Natural killer cell (primary cell): ENCODE data around the gene EMC10. TPM values are rescaled to one million over a fixed set of nuclear protein-coding genes. Genes with fewer than 3 reads are reported as not detected.

Source experiments
- ATAC-seq, 3 donors: fragments of 150-1000 bp in 2 of 3; fragments of 200-7000 bp in 1 of 3; cut with Tn5 transposase; 1 replicate in 1 of 3; 2 replicates in 2 of 3; pipeline ENCODE4 v1.10.0; 2021; ENCODE audit warnings: mild to moderate bottlenecking in 2 of 3, moderate library complexity in 2 of 3
- DNase-seq, 2 donors: peaks; one replicate each; pipeline versions ENCODE4 v3.0.0 to v3.0.0-alpha.2; 2013 to 2021; ENCODE audit warnings: mixed read lengths in 1 of 2
- H3K27ac ChIP-seq: one replicate; pipeline ENCODE4 v1.5.1; 2013; ENCODE audit warnings: mild to moderate bottlenecking, low read length
- H3K27me3 ChIP-seq: one replicate; pipeline ENCODE4 v1.6.1; 2013; ENCODE audit warnings: low read length; ENCODE audit not compliant: control insufficient read depth, insufficient read depth
- H3K36me3 ChIP-seq: one replicate; pipeline ENCODE4 v1.6.1; 2013; ENCODE audit warnings: low read length; ENCODE audit not compliant: control insufficient read depth, insufficient read depth
- H3K4me1 ChIP-seq: one replicate; pipeline ENCODE4 v1.6.1; 2013; ENCODE audit warnings: low read length; ENCODE audit not compliant: control insufficient read depth, insufficient read depth
- H3K4me3 ChIP-seq: one replicate; pipeline ENCODE4 v1.5.1; 2013; ENCODE audit warnings: low read length
- H3K9me3 ChIP-seq: one replicate; pipeline ENCODE4 v1.6.1; 2013; ENCODE audit warnings: low read length; ENCODE audit not compliant: control insufficient read depth, insufficient read depth
- H3K27ac Mint-ChIP-seq, 2 donors: one replicate each; pipeline ENCODE4 v1.8.0; 2022; ENCODE audit warnings: mild to moderate bottlenecking in 2 of 2, mixed read lengths in 2 of 2, moderate library complexity in 1 of 2
- H3K27me3 Mint-ChIP-seq, 2 donors: one replicate each; pipeline ENCODE4 v1.8.0; 2022; ENCODE audit warnings: low read depth in 2 of 2, mixed read lengths in 2 of 2
- H3K36me3 Mint-ChIP-seq: one replicate; pipeline ENCODE4 v1.8.0; 2022; ENCODE audit warnings: mixed read lengths
- H3K4me1 Mint-ChIP-seq, 2 donors: one replicate each; pipeline ENCODE4 v1.8.0; 2022; ENCODE audit warnings: mixed read lengths in 2 of 2
- H3K4me3 Mint-ChIP-seq: one replicate; pipeline ENCODE4 v1.8.0; 2022; ENCODE audit warnings: mild to moderate bottlenecking, moderate library complexity, mixed read lengths
- H3K9me3 Mint-ChIP-seq, 2 donors: one replicate each; pipeline ENCODE4 v1.8.0; 2022; ENCODE audit warnings: mixed read lengths in 2 of 2
- CTCF ChIP-seq: fragments of 200-600 bp; IDR thresholded peaks from one replicate; pipeline ENCODE4 v1.8.0; 2022; ENCODE audit warnings: antibody characterized with exemption
- WGBS: methylation state at CpG from one replicate; pipeline ENCODE4 v1.1.7; 2013; ENCODE audit warnings: missing lambda C conversion rate; ENCODE audit not compliant: insufficient coverage; 5-methylcytosine and 5-hydroxymethylcytosine counted together
- intact Hi-C: fragments of 100-400 bp; cut with micrococcal nuclease; formaldehyde crosslinking; loops from one replicate; pipeline ENCODE4 v1.14.2; 2022
- total RNA-seq, 4 donors: library from RNA; stranded (reverse); fragments of 120-200 nt in 1 of 4; gene quantifications; one replicate each; pipeline versions ENCODE4 v1.2.3 to v1.2.4, GENCODE V29; 2013 to 2022

Gene EMC10
- total RNA-seq, 3 donors from 2014 or later (not counting 1 experiment from before 2014, with no cell fraction given), result 79.5 to 85.1 (median 80.1) TPM

GRCh38 chr19:50428772-50429463 is 47.4 kb upstream of the EMC10 start:
- peaks cover 36% of the 10 kb centered on the region for H3K4me1 ChIP-seq
- no peak overlapping the region for H3K27ac Mint-ChIP-seq
- H3K27ac ChIP-seq, result peak overlapping the region; percentile 71
- no peak for TF ChIP-seq CTCF
- no peaks in the 10 kb centered on the region for H3K9me3 Mint-ChIP-seq
- H3K4me3 ChIP-seq, result no peak overlapping the region
- no peaks in the 10 kb centered on the region for H3K36me3 ChIP-seq
- H3K27me3 ChIP-seq, result peaks cover 11% of the 10 kb centered on the region
- H3K9me3 ChIP-seq, result no peaks in the 10 kb centered on the region
- peaks cover 9 to 22% of the 10 kb centered on the region in 2 donors for H3K4me1 Mint-ChIP-seq
- intact Hi-C loops, result no loop called here
- H3K4me3 Mint-ChIP-seq, result no peak overlapping the region
- H3K36me3 Mint-ChIP-seq, result no peaks in the 10 kb centered on the region
- peaks cover 1 to 16% of the 10 kb centered on the region in 2 donors for H3K27me3 Mint-ChIP-seq
- DNase-seq, result no peak
- WGBS, result 92% methylated on average over 6 of the region's 7 CpGs
- no peak for ATAC-seq

- H3K36me3 Mint-ChIP-seq, result no peaks in the 10 kb centered on the region
- Histone ChIP-seq H3K27ac (peak overlapping the region; percentile 74), H3K27me3 (peaks cover 11% of the 10 kb centered on the region), H3K4me1 (peaks cover 45% of the 10 kb centered on the region), H3K4me3 (peak overlapping the region; percentile 49), H3K9me3 (no peaks in the 10 kb centered on the region), H3K36me3 (no peaks in the 10 kb centered on the region)
- H3K4me3 Mint-ChIP-seq, result peak overlapping the region; percentile 94
- H3K9me3 Mint-ChIP-seq, result no peaks in the 10 kb centered on the region
- WGBS, result 53% methylated on average over 13 of the region's 13 CpGs
- H3K4me1 Mint-ChIP-seq, result peaks cover 9 to 22% of the 10 kb centered on the region in 2 donors
- intact Hi-C loops, result no loop called here
- DNase-seq, result no peak
- no peak for ATAC-seq
- peaks cover 6 to 16% of the 10 kb centered on the region in 2 donors for H3K27me3 Mint-ChIP-seq
- TF ChIP-seq CTCF, result no peak
- peak overlapping the region; percentile 77 to 92 for H3K27ac Mint-ChIP-seq
Measured at GRCh38 chr19:50430888-50431342, 45.4 kb upstream of the EMC10 start.

GRCh38 chr19:50431343-50432220 is 44.7 kb upstream of the EMC10 start:
- Mint-ChIP-seq H3K4me3 (peak overlapping the region; percentile 94), H3K4me1 (peaks cover 9 to 22% of the 10 kb centered on the region in 2 donors), H3K36me3 (no peaks in the 10 kb centered on the region), H3K9me3 (no peaks in the 10 kb centered on the region), H3K27ac (peak overlapping the region; percentile 77 to 92), H3K27me3 (peaks cover 6 to 16% of the 10 kb centered on the region in 2 donors)
- intact Hi-C loops, result no loop called here
- TF ChIP-seq CTCF, result no peak
- Histone ChIP-seq H3K4me3 (peak overlapping the region; percentile 49), H3K27me3 (peaks cover 11% of the 10 kb centered on the region), H3K4me1 (peaks cover 45% of the 10 kb centered on the region), H3K9me3 (no peaks in the 10 kb centered on the region), H3K36me3 (no peaks in the 10 kb centered on the region), H3K27ac (peak overlapping the region; percentile 74)
- under 1% methylated on average over 48 of the region's 54 CpGs for WGBS
- peak; percentile 92 to 96 (median 92) for ATAC-seq
- peak; percentile 87 to 93 for DNase-seq
